ENCODE data around the gene CAPN5.

The CAPN5 gene

GRCh38 chr11:77156396-77157195 is 89.8 kb downstream of the CAPN5 start:
- ATAC-seq = no peak
- no peak for TF ChIP-seq PPARA (CRISPR knock-in tag; IDR thresholded peaks at IDR 0.05; ENCODE audit: borderline replicate concordance)
- no peak for TF ChIP-seq ZC3H10 (CRISPR knock-in tag; IDR thresholded peaks at IDR 0.05)
- no peak for TF ChIP-seq ISL1 (CRISPR knock-in tag; IDR thresholded peaks at IDR 0.05)
- no peak for TF ChIP-seq CSRNP3 (CRISPR knock-in tag; IDR thresholded peaks at IDR 0.05)
- no peak for TF ChIP-seq ZNF70 (CRISPR knock-in tag; IDR thresholded peaks at IDR 0.05)
- TF ChIP-seq BACH2 (CRISPR knock-in tag; IDR thresholded peaks at IDR 0.05; ENCODE audit: borderline replicate concordance) = no peak
- TF ChIP-seq ARNTL (CRISPR knock-in tag; IDR thresholded peaks at IDR 0.05; ENCODE audit: borderline replicate concordance, low read depth) = no peak
- TF ChIP-seq ZNF8 (CRISPR knock-in tag; IDR thresholded peaks at IDR 0.05) = no peak
- TF ChIP-seq OSR1 (CRISPR knock-in tag; IDR thresholded peaks at IDR 0.05) = no peak
- TF ChIP-seq RARB (CRISPR knock-in tag; IDR thresholded peaks at IDR 0.05) = no peak
- no peak for TF ChIP-seq ZFP30 (CRISPR knock-in tag; IDR thresholded peaks at IDR 0.05)
- TF ChIP-seq ZFP3 (CRISPR knock-in tag; IDR thresholded peaks at IDR 0.05) = no peak
- no peak for TF ChIP-seq CSDC2 (CRISPR knock-in tag; IDR thresholded peaks at IDR 0.05)
- no peak for TF ChIP-seq SNAI2 (CRISPR knock-in tag; IDR thresholded peaks at IDR 0.05)

- ATAC-seq = no peak
- TF ChIP-seq ZFP30 (CRISPR knock-in tag; IDR thresholded peaks at IDR 0.05) = no peak
- no peak for TF ChIP-seq RARB (CRISPR knock-in tag; IDR thresholded peaks at IDR 0.05)
Measured at GRCh38 chr11:77158041-77158695, 91.4 kb downstream of the CAPN5 start.

DNA sequence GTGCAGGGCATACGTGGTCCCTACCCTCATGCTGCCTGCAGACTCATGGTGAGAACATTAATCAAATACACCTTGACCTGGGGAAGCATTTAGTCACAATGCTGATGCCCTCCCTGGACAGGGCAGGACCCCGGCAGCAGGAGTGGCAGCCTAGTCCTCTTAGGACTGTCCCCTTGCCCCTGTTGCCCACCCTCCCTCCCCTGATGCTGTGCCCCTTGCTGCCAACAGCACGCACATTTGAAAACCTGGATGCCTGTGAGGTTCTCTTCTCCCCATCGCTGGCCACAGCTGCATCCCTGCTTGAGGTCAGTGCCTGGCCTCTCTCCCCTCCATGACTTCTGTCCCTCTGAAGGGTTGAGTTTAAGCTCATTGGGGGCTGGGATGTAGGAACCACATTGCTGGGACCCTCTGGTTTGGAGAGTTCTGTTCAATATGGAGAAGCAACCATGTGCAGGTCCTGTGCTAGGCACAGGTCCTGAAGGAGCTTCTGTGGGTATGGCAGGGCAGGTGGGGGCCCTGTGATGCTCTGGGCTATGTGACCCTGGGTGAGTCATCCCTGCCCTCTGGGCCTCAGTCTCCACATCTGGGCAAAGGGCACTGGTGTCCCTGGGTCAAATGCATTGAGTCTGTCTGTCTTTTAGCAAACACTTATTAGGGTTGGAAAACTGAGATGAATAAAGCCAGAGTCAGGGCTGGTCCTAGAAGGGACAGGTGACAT is 92.6 kb downstream of the CAPN5 start:
- ATAC-seq = no peak
- no peak for TF ChIP-seq ZFP30 (CRISPR knock-in tag; IDR thresholded peaks at IDR 0.05)
- no peak for TF ChIP-seq ISL1 (CRISPR knock-in tag; IDR thresholded peaks at IDR 0.05)
- TF ChIP-seq TOX (CRISPR knock-in tag; IDR thresholded peaks at IDR 0.05; ENCODE audit: borderline replicate concordance) = no peak
- no peak for TF ChIP-seq TCF4 (CRISPR knock-in tag; IDR thresholded peaks at IDR 0.05; ENCODE audit: borderline replicate concordance)
- no peak for TF ChIP-seq SNAI2 (CRISPR knock-in tag; IDR thresholded peaks at IDR 0.05)
- no peak for TF ChIP-seq PPARA (CRISPR knock-in tag; IDR thresholded peaks at IDR 0.05; ENCODE audit: borderline replicate concordance)
- no peak for TF ChIP-seq TSHZ2 (CRISPR knock-in tag; IDR thresholded peaks at IDR 0.05)
- TF ChIP-seq ZNF565 (CRISPR knock-in tag; conservative IDR thresholded peaks at IDR 0.05; ENCODE audit: low read depth) = no peak
- TF ChIP-seq, protein P1, sequence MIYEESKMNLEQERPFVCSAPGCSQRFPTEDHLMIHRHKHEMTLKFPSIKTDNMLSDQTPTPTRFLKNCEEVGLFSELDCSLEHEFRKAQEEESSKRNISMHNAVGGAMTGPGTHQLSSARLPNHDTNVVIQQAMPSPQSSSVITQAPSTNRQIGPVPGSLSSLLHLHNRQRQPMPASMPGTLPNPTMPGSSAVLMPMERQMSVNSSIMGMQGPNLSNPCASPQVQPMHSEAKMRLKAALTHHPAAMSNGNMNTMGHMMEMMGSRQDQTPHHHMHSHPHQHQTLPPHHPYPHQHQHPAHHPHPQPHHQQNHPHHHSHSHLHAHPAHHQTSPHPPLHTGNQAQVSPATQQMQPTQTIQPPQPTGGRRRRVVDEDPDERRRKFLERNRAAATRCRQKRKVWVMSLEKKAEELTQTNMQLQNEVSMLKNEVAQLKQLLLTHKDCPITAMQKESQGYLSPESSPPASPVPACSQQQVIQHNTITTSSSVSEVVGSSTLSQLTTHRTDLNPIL (CRISPR knock-in tag; IDR thresholded peaks at IDR 0.05; ENCODE audit: low read depth) = no peak
- no peak for TF ChIP-seq GLIS3 (CRISPR knock-in tag; IDR thresholded peaks at IDR 0.05)
- TF ChIP-seq ZNF8 (CRISPR knock-in tag; IDR thresholded peaks at IDR 0.05) = no peak
- no peak for TF ChIP-seq ARNTL (CRISPR knock-in tag; IDR thresholded peaks at IDR 0.05; ENCODE audit: borderline replicate concordance, low read depth)
- no peak for TF ChIP-seq OSR1 (CRISPR knock-in tag; IDR thresholded peaks at IDR 0.05)
- no peak for TF ChIP-seq RARB (CRISPR knock-in tag; IDR thresholded peaks at IDR 0.05)
- TF ChIP-seq ESRRG (CRISPR knock-in tag; IDR thresholded peaks at IDR 0.05) = no peak
- TF ChIP-seq ZNF70 (CRISPR knock-in tag; IDR thresholded peaks at IDR 0.05) = no peak

Measured in SK-N-SH treated with all-trans-retinoic acid at 6 μM for 48 hours (cell line).